K562 (cell line): ENCODE data around the gene HEBP1. TPM values are rescaled to one million over a fixed set of nuclear protein-coding genes. Genes with fewer than 3 reads are reported as not detected.

Source experiments
- ATAC-seq: fragments of 200-7000 bp; cut with Tn5 transposase; 3 replicates; pipeline ENCODE4 v1.9.1; 2020; ENCODE audit warnings: moderate library complexity
- BruUV-seq: library from RNA; stranded (reverse); fragments of 400-500 nt; replicated peaks from 2 replicates; lab custom pipeline; 2021; lab: Mats Ljungman, UMichigan
- CTCF ChIA-PET: fragments of 300-600 bp; formaldehyde crosslinking; extraction: SDS; loops from one replicate; lab custom pipeline; 2021; ENCODE audit warnings: low intra/inter-chr PET ratio; lab: Yijun Ruan, JAX
- POLR2A ChIA-PET: fragments of 300-600, 350-650 bp; sonication (Branson Sonifier 250); formaldehyde crosslinking; extraction: SDS; loops from one replicate; lab custom pipeline; 2021; ENCODE audit warnings: antibody characterized with exemption, inconsistent platforms; lab: Yijun Ruan, JAX
- DNase-seq, 4 experiments: peaks; one replicate each; pipeline versions ENCODE4 v3.0.0 to v3.0.0-alpha.2; 2011 to 2018; ENCODE audit warnings: low spot score in 3 of 4, mixed read lengths in 3 of 4; ENCODE audit errors: extremely low read depth in 1 of 4
- FAIRE-seq: peaks from 2 replicates; lab custom pipeline; 2011; peaks lifted over from hg19 to GRCh38; lab: Jason Lieb, UNC
- H2AFZ ChIP-seq: 2 replicates; pipeline ENCODE4 v1.6.0; 2011; ENCODE audit warnings: low read depth, low read length, control low read depth, inconsistent platforms
- H3K27ac ChIP-seq: fragments of 200-600 bp; 3 replicates; pipeline ENCODE4 v1.8.0; 2011; ENCODE audit warnings: low read depth, mild to moderate bottlenecking, control low read depth, inconsistent platforms, low read length, moderate library complexity, mixed read lengths; ENCODE audit errors: extremely low read depth
- H3K27me3 ChIP-seq, 2 experiments: fragments of 300-600 bp in 1 of 2; 2 replicates in 1 of 2; 3 replicates in 1 of 2; pipeline versions ENCODE4 v1.6.0 to v1.8.0; 2011; ENCODE audit warnings: inconsistent platforms in 2 of 2, low read length in 2 of 2, mild to moderate bottlenecking in 1 of 2, mixed read lengths in 1 of 2, moderate library complexity in 1 of 2; ENCODE audit not compliant: control insufficient read depth in 2 of 2, insufficient read depth in 2 of 2
- H3K36me3 ChIP-seq: fragments of 300-600 bp; 3 replicates; pipeline ENCODE4 v1.8.0; 2011; ENCODE audit warnings: mild to moderate bottlenecking, low read length, inconsistent platforms; ENCODE audit not compliant: control insufficient read depth, insufficient read depth
- H3K4me1 ChIP-seq, 2 experiments: fragments of 200-600 bp in 1 of 2; replicated peaks in 1 of 2; 2 replicates in 1 of 2; 3 replicates in 1 of 2; pipeline versions ENCODE4 v1.5.1 to v1.8.0; 2011; ENCODE audit warnings: inconsistent platforms in 2 of 2, low read length in 2 of 2, mild to moderate bottlenecking in 1 of 2, mixed read lengths in 1 of 2, moderate library complexity in 1 of 2; ENCODE audit not compliant: control insufficient read depth in 2 of 2, insufficient read depth in 2 of 2
- H3K4me2 ChIP-seq: 2 replicates; pipeline ENCODE4 v1.6.1; 2011; ENCODE audit warnings: low read length, control low read depth, inconsistent platforms, mixed read lengths; ENCODE audit not compliant: insufficient read depth
- H3K4me3 ChIP-seq: fragments of 200-600 bp; sonication (generic), shearing (Covaris generic); 2 replicates; pipeline ENCODE4 v1.5.1; 2016; ENCODE audit warnings: control low read depth, inconsistent platforms
- H3K79me2 ChIP-seq: fragments of 200-600 bp; 3 replicates; pipeline ENCODE4 v1.8.0; 2011; ENCODE audit warnings: low read length, inconsistent platforms; ENCODE audit not compliant: control insufficient read depth, insufficient read depth
- H3K9ac ChIP-seq, 2 experiments: 2 replicates each; pipeline versions ENCODE4 v1.6.0 to v1.6.1; 2011; ENCODE audit warnings: low read depth in 2 of 2, low read length in 2 of 2, control low read depth in 1 of 2, inconsistent platforms in 1 of 2, mild to moderate bottlenecking in 1 of 2, mixed read lengths in 1 of 2; ENCODE audit not compliant: insufficient read depth in 1 of 2
- H3K9me1 ChIP-seq: one replicate; pipeline ENCODE4 v1.6.0; 2011; ENCODE audit warnings: inconsistent platforms, mild to moderate bottlenecking, low read length, moderate library complexity; ENCODE audit not compliant: control insufficient read depth, insufficient read depth
- H3K9me3 ChIP-seq: replicated peaks from 2 replicates; pipeline ENCODE4 v1.5.1; 2011; ENCODE audit warnings: low read depth, low read length, inconsistent platforms; ENCODE audit not compliant: control insufficient read depth, insufficient read depth
- H4K20me1 ChIP-seq: replicated peaks from 2 replicates; pipeline ENCODE4 v1.6.1; 2011; ENCODE audit warnings: low read length, inconsistent platforms, mixed read lengths; ENCODE audit not compliant: control insufficient read depth, insufficient read depth
- FOS ChIP-seq: IDR thresholded peaks from 3 replicates; pipeline ENCODE4 v1.6.1; 2011; ENCODE audit not compliant: insufficient read length; ENCODE audit errors: extremely low read depth
- GTF3C2 ChIP-seq: IDR thresholded peaks from 3 replicates; pipeline ENCODE4 v1.6.1; 2011; ENCODE audit warnings: borderline replicate concordance, mild to moderate bottlenecking, moderate library complexity; ENCODE audit not compliant: insufficient read length; ENCODE audit errors: extremely low read depth
- MAFF ChIP-seq: IDR thresholded peaks from 2 replicates; pipeline ENCODE4 v1.6.1; 2012; ENCODE audit warnings: low read length, improper control_type of control experiment
- NCOA1 ChIP-seq: fragments of 450-650 bp; IDR thresholded peaks from 2 replicates; pipeline ENCODE4 v1.6.1; 2016; ENCODE audit warnings: low read depth
- SIX5 ChIP-seq, 2 experiments: IDR thresholded peaks; 2 replicates each; pipeline ENCODE4 v1.6.1; 2011; ENCODE audit warnings: low read length in 2 of 2, borderline replicate concordance in 1 of 2, low read depth in 1 of 2, mild to moderate bottlenecking in 1 of 2, moderate library complexity in 1 of 2; ENCODE audit not compliant: insufficient read depth in 1 of 2
- SMAD3 ChIP-seq: fragments of 450-650 bp; formaldehyde crosslinking; conservative IDR thresholded peaks from 2 replicates; pipeline ENCODE4 v1.4.0; 2020; ENCODE audit warnings: mild to moderate bottlenecking
- SMARCA4 ChIP-seq: fragments of 450-650 bp; IDR thresholded peaks from 2 replicates; pipeline ENCODE4 v1.6.1; 2016
- ZNF668 ChIP-seq: fragments of 250-450 bp; sonication (Bioruptor Pico); IDR thresholded peaks from 2 replicates; pipeline ENCODE4 v1.8.0; 2022; ENCODE audit warnings: mild to moderate bottlenecking, inconsistent platforms
- WGBS: fragments of 100-300 bp; shearing (Covaris generic); methylation state at CpG from one replicate; pipeline ENCODE4 v1.1.6; 2016; ENCODE audit warnings: low coverage, mixed read lengths; ENCODE audit not compliant: insufficient coverage; ENCODE audit errors: missing lambda C conversion rate; 5-methylcytosine and 5-hydroxymethylcytosine counted together
- in situ Hi-C: fragments of 300-500 bp; cut with MboI; formaldehyde crosslinking; loops from 4 replicates; pipeline ENCODE4 v1.15.0; 2018; ENCODE audit warnings: inconsistent platforms, mixed read lengths
- intact Hi-C: fragments of 100-400 bp; cut with micrococcal nuclease; formaldehyde crosslinking; loops from 2 replicates; pipeline ENCODE4 v1.14.2; 2022
- polyA plus RNA-seq, 8 experiments: library from polyadenylated mRNA; depleted of rRNA in 4 of 8; stranded (reverse) in 5 of 8; unstranded in 3 of 8; fragments of >200 nt; fragmentation: Nextera tagmentation in 2 of 8; fragmentation: Illumina TruSeq in 1 of 8; extraction: Ambion mirVana in 2 of 8; extraction: Trizol in 1 of 8; gene quantifications; 2 replicates each; pipeline versions ENCODE4 v1.2.1 to v1.2.3, GENCODE V29; 2011 to 2014; ENCODE audit warnings: inconsistent platforms in 1 of 8, missing spikeins in 1 of 8
- total RNA-seq, 7 experiments: library from RNA; depleted of rRNA in 6 of 7; stranded (reverse); fragments of >200 nt in 6 of 7; fragmentation: Illumina TruSeq in 2 of 7; extraction: Trizol in 2 of 7; gene quantifications; 2 replicates each; pipeline versions ENCODE4 v1.2.1 to v1.2.3, GENCODE V29; 2011 to 2021; ENCODE audit warnings: low replicate concordance in 1 of 7

Gene HEBP1
- total and polyA plus RNA-seq, 9 of the 15 experiments (the other 6 are each of a cell fraction or from before 2014, with no cell fraction given): 1.1 to 10.1 (median 2.4) TPM

GRCh38 chr12:12939888-12940287, 60.2 kb downstream of the HEBP1 start:
- CTCF ChIA-PET: no interaction called here
- Histone ChIP-seq H2AFZ (no peak overlapping the region), H3K4me2 (no peak overlapping the region), H3K4me1 (no peaks in the 10 kb centered on the region; a peak in 3 of 5 replicates), H4K20me1 (no peaks in the 10 kb centered on the region), H3K36me3 (no peaks in the 10 kb centered on the region; the same call in 2 of the 3 replicates), H3K4me3 (no peak overlapping the region), H3K9me1 (no peaks in the 10 kb centered on the region), H3K9ac (no peak overlapping the region), H3K9me3 (no peaks in the 10 kb centered on the region), H3K27ac (no peak overlapping the region), H3K79me2 (no peaks in the 10 kb centered on the region), H3K27me3 (no peaks in the 10 kb centered on the region)
- BruUV-seq: no TSS peak
- intact Hi-C loops: no loop called here
- TF ChIP-seq MAFF: no peak
- no peak for TF ChIP-seq ZNF668 (CRISPR knock-in tag)
- TF ChIP-seq NCOA1: no peak
- no peak for TF ChIP-seq SMAD3
- TF ChIP-seq SIX5 (IDR thresholded peaks at IDR 0.05; ENCODE audit: borderline replicate concordance in 1 of 2, insufficient read depth in 1 of 2, low read depth in 1 of 2, low read length in 2 of 2): no peak
- TF ChIP-seq SMARCA4: no peak
- no peak for TF ChIP-seq GTF3C2
- no peak for TF ChIP-seq FOS
- POLR2A ChIA-PET: no interaction called here
- DNase-seq: no peak
- ATAC-seq: no peak
- 71% methylated on average over 1 of the region's 1 CpG for WGBS
- in situ Hi-C loops: no loop called here
- no peak for FAIRE-seq
